ENCODE data around the gene CRIP1. TPM values are rescaled to one million over a fixed set of nuclear protein-coding genes. Genes with fewer than 3 reads are reported as not detected.

The CRIP1 gene
- total RNA-seq, 2 experiments from 2014 or later = 702 to 753 TPM

DNA sequence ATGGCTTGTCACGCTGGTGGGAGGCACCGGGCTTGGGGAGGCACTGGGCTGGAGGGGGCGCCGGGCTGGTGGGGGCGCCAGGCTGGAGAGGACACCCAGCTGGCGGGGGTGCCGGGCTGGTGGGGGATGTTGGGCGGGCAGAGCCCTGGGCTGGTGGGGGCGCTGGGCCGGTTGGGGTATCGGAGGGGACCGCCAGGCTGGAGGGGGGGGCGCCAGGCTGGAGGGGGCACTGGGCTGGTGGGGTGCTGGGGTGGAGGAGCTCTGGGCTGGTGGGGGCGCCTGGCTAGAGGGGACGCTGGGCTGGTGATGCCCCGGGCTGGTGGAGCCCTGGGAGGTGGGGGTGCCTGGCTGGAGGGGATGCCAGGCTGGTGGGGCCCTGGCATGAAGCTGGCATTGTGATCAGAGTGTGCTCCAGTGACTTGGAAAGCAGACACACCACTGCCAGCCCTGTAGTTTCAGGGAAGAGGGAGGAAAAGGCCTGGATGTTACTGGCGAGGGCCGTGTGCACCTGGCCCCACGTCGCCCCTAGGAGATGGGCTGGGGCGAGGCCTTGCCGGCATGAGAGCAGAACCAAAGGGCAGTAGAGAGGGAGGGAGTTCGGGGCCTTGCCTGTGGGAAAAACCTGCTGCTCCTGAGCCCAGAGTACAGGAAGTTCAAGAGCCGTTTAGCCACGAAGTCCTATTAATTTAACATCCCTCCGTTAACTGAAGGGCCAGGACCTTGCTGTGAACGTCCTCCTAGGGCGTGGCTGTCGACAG is 17.4 kb downstream of the CRIP1 start:
- Mint-ChIP-seq H3K27ac (no peak overlapping the region), H3K4me3 (no peak overlapping the region), H3K4me1 (peaks cover 8% of the 10 kb centered on the region), H3K9me3 (no peaks in the 10 kb centered on the region), H3K36me3 (ENCODE audit: low read depth) (no peaks in the 10 kb centered on the region), H3K27me3 (peaks cover 10% of the 10 kb centered on the region)
- ChIA-PET CTCF (interaction anchor here (0.7 kb wide), 1 partner anchor 15 kb away, joined by 3 read pairs; no protein-coding TSS in a partner anchor), POLR2A (no interaction called here)
- no peak for DNase-seq

DNA sequence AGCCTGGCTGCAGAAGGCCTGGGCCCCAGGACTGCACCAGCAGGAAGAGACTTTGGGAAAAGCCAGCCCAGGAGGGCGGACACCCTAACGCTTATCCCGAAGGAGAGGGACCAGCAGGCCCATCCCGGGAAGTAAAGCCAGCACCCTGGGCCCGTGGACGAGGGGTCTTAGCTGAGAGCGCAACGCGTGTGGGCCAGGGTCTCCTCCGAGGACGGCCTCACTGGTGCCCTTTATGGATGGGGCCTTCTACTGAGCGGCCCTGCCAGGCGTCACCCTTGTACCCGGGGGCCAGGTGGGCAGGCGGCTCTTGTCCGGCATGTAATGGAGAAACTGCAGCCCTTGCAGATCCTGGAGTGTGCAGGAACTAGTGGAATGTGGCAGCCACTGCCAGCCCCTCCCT is 18.4 kb downstream of the CRIP1 start:
- peaks cover 10% of the 10 kb centered on the region for H3K27me3 Mint-ChIP-seq
- H3K36me3 Mint-ChIP-seq (ENCODE audit: low read depth) = no peaks in the 10 kb centered on the region
- peaks cover 8% of the 10 kb centered on the region for H3K4me1 Mint-ChIP-seq
- H3K9me3 Mint-ChIP-seq = no peaks in the 10 kb centered on the region
- POLR2A ChIA-PET = no interaction called here
- no peak for DNase-seq
- CTCF ChIA-PET = interaction anchor here (0.7 kb wide), 1 partner anchor 14 kb away, joined by 3 read pairs; no protein-coding TSS in a partner anchor
- H3K4me3 Mint-ChIP-seq = no peak overlapping the region
- H3K27ac Mint-ChIP-seq = no peak overlapping the region

DNA sequence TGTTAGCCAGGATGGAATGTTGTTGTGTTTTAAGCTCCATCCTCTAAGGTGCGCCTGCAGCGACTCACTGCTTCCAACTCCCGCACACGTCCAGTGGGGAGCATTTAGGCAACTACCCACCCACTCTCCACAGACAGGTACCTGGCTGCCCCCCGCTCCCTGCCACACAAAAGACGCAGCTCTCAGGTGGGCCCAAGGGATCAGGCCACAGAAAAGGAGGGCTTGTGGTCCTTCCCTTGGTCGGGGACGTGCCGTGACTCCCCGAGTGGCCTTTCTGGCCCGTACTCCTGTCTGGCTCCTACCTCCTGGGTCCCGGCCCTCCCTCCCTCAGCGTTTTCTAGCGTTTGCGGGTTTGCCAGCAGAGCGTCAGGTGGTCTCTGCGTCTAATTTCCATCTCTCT is 20.6 kb downstream of the CRIP1 start:
- ChIA-PET CTCF (interaction anchor here (0.6 to 1.8 kb wide), 4 partner anchors 18 to 141 kb away, joined by 3 to 4 read pairs (median 3); no protein-coding TSS in a partner anchor), POLR2A (interaction anchor here (0.6 kb wide), 1 partner anchor 237 kb away, joined by 3 read pairs; no protein-coding TSS in a partner anchor)
- Mint-ChIP-seq H3K9me3 (no peaks in the 10 kb centered on the region), H3K4me3 (no peak overlapping the region), H3K4me1 (peaks cover 8% of the 10 kb centered on the region), H3K27me3 (peaks cover 18% of the 10 kb centered on the region), H3K36me3 (ENCODE audit: low read depth) (no peaks in the 10 kb centered on the region), H3K27ac (no peak overlapping the region)
- DNase-seq = no peak

DNA sequence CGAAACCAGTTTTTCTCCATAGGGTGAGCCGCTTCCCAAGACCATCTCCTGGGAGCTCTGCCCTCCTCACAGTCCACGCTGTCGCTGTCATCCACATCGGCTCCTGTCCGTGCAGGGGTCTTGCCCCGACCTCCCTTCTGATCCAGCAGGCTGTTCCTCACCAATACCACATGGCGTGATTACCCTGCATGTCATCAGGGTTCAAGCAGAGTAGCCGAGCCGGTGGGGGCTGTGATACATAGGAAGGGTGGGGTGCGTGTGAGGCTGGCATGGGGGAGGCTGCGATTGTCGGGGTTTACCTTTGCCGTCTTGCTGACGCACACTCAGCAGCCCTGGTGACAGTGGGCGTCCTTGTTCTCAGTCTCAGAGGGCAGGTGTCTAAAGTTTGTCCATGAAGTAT is 21.4 kb downstream of the CRIP1 start:
- no peak overlapping the region for H3K27ac Mint-ChIP-seq
- H3K27me3 Mint-ChIP-seq = peaks cover 20% of the 10 kb centered on the region
- H3K36me3 Mint-ChIP-seq (ENCODE audit: low read depth) = no peaks in the 10 kb centered on the region
- H3K9me3 Mint-ChIP-seq = no peaks in the 10 kb centered on the region
- CTCF ChIA-PET = interaction anchor here (1.8 kb wide), 1 partner anchor 18 kb away, joined by 4 read pairs; no protein-coding TSS in a partner anchor
- peaks cover 8% of the 10 kb centered on the region for H3K4me1 Mint-ChIP-seq
- POLR2A ChIA-PET = no interaction called here
- no peak for DNase-seq
- no peak overlapping the region for H3K4me3 Mint-ChIP-seq

DNA sequence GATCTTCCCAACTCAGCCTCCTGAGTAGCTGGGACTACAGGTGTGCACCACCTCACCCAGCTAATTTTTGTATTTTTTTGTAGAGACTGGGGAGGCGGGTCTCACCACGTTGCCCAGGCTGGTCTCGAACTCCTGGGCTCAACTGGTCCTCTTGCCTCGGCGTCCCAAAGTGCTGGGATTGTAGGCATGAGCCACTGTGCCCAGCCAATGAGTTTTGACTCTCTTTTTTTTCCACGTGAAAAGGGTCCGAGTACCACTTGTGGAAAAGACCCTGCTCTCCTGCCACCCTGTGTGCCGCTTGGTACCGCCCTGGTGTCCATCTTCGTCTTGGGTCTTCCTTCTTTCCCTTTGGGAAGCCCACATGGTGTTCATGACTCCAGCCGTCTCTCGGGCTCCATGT is 21.9 kb downstream of the CRIP1 start:
- Mint-ChIP-seq H3K4me3 (no peak overlapping the region), H3K4me1 (peaks cover 8% of the 10 kb centered on the region), H3K27ac (no peak overlapping the region), H3K9me3 (no peaks in the 10 kb centered on the region), H3K27me3 (peaks cover 22% of the 10 kb centered on the region), H3K36me3 (ENCODE audit: low read depth) (no peaks in the 10 kb centered on the region)
- POLR2A ChIA-PET = no interaction called here
- CTCF ChIA-PET = interaction anchor here (1.8 kb wide), 1 partner anchor 19 kb away, joined by 4 read pairs; no protein-coding TSS in a partner anchor
- DNase-seq = no peak

DNA sequence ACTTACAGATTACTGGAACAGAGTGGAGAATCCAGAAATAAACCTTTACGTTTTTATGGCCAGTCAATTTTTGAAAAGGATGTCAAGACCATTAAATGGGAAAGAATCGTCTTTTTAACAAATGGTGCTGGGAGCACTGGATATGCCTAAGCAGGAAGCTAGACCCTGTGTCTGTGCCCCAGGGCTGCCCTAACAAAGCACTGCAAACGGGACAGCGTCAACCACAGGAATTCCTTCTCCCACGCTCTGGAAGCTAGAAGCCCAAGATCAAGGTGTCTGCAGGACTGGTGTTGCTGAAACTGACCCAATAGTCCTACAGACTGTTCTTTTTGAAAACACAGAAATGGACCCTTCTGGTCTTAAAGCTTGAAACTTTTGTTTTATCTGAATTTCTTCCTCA is 30.4 kb downstream of the CRIP1 start:
- Mint-ChIP-seq H3K4me1 (no peaks in the 10 kb centered on the region), H3K27me3 (peaks cover 38% of the 10 kb centered on the region), H3K4me3 (no peak overlapping the region), H3K27ac (no peak overlapping the region), H3K9me3 (no peaks in the 10 kb centered on the region), H3K36me3 (ENCODE audit: low read depth) (no peaks in the 10 kb centered on the region)
- ChIA-PET POLR2A (no interaction called here), CTCF (interaction anchor here (1.3 kb wide), 1 partner anchor 9 kb away, joined by 3 read pairs; no protein-coding TSS in a partner anchor)
- DNase-seq = no peak

DNA sequence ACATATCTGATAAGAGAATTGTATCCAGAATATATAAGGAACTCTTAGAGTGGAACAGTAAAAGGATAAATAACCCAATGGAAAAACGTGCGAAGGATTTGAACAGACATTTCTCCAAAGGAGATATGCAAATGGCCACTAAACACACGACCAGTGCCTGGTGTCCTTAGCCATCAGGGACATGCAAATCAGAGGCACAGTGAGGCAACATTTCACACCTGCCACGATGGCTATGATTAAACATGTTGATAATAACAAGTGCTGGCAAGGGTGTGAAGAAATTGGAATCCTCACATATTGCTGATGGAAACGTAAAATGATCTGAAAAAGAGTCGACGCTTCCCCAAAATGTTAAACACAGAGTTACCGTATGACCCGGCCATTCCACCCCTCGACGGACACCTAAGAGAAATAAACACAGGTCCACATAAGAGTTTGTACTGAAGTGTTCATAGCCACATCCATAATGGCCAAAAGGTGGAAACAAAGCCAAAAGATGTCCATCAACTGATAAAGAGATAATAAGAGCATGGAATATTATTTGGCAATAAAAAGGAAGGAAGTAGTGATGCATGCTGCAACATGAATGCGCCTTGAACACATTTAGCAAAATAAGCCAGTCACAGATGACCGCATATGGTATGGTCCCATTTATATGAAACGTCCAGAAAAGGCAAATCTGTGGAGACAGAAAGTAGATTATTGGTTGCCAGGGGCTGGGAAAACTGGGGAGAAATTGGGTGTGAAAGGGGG is 33.4 kb downstream of the CRIP1 start:
- Mint-ChIP-seq H3K27me3 (peaks cover 47% of the 10 kb centered on the region), H3K4me1 (no peaks in the 10 kb centered on the region), H3K4me3 (no peak overlapping the region), H3K27ac (no peak overlapping the region), H3K36me3 (ENCODE audit: low read depth) (no peaks in the 10 kb centered on the region), H3K9me3 (no peaks in the 10 kb centered on the region)
- DNase-seq = no peak
- ChIA-PET POLR2A (no interaction called here), CTCF (no interaction called here)

DNA sequence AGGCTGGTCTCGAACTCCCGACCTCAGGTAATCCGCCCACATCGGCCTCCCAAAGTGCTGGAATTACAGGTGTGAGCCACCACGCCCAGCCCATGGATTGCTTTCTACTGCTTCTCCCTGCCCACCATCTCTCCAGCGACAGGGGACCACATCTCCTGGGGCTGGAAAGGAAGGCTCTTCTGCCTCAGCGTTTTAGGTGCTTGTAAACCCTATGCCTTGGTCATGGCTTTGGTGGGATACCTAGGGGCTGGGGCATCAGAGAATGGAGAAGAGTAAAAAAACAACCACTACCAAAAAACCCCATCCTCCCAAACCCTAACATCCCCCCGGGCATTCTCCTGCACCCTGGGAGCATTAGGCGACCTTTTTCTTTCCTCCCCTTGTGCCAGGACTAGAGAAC is 38.6 kb downstream of the CRIP1 start:
- DNase-seq = no peak
- CTCF ChIA-PET = interaction anchor here (1.0 kb wide), 2 partner anchors 9 to 45 kb away, joined by 3 to 4 read pairs; no protein-coding TSS in a partner anchor
- no peak overlapping the region for H3K27ac Mint-ChIP-seq
- H3K4me1 Mint-ChIP-seq = peaks cover 20% of the 10 kb centered on the region
- no peak overlapping the region for H3K4me3 Mint-ChIP-seq
- H3K27me3 Mint-ChIP-seq = peaks cover 35% of the 10 kb centered on the region
- POLR2A ChIA-PET = no interaction called here
- no peaks in the 10 kb centered on the region for H3K9me3 Mint-ChIP-seq
- H3K36me3 Mint-ChIP-seq (ENCODE audit: low read depth) = no peaks in the 10 kb centered on the region

DNA sequence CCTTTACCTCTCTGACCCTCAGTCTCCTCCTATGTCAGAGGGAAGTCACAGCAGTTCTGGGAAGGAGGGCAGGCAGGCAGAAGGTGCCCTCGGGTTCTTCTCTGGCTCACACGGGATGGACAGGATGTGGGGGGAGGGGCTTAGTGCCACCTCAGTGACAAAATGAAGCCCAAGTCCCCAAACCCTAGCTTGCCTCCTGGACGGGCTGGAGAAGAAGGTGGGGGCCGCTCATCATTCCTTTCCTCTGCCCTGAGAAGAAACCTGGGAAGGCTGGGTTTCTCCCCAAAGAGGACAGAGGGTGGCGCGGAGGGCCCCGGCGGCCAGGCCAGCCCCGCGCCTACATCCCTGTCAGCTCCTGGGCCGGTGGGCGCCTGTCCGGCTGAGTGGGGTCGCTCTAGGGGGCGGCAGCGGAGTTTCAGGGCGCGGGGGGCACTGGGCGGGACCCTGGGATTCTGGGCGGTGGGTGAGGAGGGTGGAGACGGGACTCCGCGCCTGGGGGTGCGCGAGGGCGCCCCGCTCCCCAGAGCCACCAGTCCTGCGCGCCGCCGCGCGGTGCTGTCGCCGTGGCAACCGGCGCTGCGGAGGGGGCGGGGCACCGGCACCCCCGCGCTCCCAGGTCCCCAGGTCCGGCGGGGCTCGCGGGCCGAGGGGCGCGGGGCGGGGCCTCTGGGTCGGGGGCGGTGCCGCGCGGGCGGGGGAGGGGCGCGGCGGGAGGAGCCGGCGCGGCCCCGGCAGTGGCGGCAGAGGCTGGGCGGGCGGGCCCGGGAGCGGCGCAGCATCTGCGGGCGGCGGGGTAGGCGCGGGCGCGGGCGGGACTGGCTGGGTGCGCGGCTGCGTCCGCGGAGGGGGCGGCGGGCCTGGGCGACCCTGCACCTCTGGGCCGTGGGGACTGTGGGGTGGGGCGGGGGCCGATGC is 39.4 kb downstream of the CRIP1 start, which contains the start of gene TMEM121:
TSS of gene TMEM121 (plus strand) at position 723 of the 915 bp plus-strand sequence. CDS start 2,252 bp downstream, outside the sequence.
- ChIA-PET POLR2A (no interaction called here), CTCF (interaction anchor here (1.0 kb wide), 2 partner anchors 10 to 45 kb away, joined by 3 to 4 read pairs; no protein-coding TSS in a partner anchor)
- Mint-ChIP-seq H3K36me3 (ENCODE audit: low read depth) (no peaks in the 10 kb centered on the region), H3K4me3 (peak within 1 kb of the TSS; percentile 69), H3K4me1 (peaks cover 25% of the 10 kb centered on the region), H3K27me3 (peaks cover 33% of the 10 kb centered on the region), H3K9me3 (no peaks in the 10 kb centered on the region), H3K27ac (peak within 1 kb of the TSS; percentile 77)
- peak; percentile 27 for DNase-seq

DNA sequence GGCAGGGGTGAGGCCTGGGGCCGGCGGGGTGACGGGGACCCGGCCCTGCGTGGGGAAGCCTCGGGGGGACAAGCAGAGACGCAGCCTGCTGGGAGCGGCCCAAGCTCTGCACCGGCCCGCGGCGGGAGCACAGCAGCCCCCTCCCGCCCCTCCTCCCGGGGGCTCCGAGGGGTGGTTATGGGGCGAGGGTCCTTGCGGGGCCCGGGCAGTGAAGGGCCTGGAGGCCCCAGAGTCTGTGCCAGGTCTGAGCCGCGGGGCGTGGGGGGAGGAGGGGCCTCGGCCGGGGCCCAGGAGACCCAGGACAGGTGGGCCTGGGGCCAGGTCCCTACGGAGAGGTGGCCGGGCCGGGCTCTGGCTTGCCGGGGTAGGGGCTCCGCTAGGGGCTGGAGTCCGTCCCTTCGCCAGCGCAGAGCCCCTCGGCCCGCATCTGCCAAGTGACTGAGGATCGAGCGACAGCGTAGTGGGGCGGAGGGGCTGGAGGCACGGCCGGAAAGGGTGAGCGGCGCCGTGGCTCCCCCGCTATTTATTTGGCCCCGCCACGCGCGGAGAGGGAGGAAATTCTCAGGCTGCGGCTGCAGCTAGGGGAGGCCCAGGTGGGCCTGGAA is 40.2 kb downstream of the CRIP1 start:
- peaks cover 33% of the 10 kb centered on the region for H3K27me3 Mint-ChIP-seq
- CTCF ChIA-PET = no interaction called here
- peaks cover 25% of the 10 kb centered on the region for H3K4me1 Mint-ChIP-seq
- no peaks in the 10 kb centered on the region for H3K36me3 Mint-ChIP-seq (ENCODE audit: low read depth)
- peak overlapping the region; percentile 77 for H3K27ac Mint-ChIP-seq
- peak overlapping the region; percentile 69 for H3K4me3 Mint-ChIP-seq
- POLR2A ChIA-PET = no interaction called here
- no peak for DNase-seq
- H3K9me3 Mint-ChIP-seq = no peaks in the 10 kb centered on the region

DNA sequence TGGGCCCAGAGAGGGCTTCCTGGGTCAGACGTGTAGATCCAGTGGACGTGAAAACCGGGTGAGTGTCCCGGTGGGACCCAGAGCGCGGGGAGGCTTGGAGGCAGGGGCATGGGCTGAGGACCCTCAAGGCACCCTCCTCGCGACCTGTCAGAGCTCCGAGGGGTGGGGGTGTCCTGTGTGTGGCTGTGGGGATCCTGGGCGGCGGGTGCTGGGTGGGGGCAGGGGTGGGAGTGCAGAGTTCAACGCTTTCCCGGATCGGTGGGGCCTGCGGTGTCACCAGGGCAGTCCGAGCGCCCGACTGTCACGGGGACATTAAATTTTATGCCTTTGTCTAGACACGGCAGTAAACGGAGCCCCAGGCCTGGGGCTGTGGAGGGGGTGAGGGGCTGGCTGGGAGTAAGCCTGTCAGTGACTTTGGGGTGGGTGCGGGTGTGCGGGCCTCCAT is 40.7 kb downstream of the CRIP1 start:
- no peaks in the 10 kb centered on the region for H3K9me3 Mint-ChIP-seq

More for the DNA sequence above, 40.7 kb downstream of the CRIP1 start:
- POLR2A ChIA-PET = no interaction called here
- no peak for DNase-seq
- Mint-ChIP-seq H3K27me3 (peaks cover 33% of the 10 kb centered on the region), H3K27ac (peak overlapping the region; percentile 77), H3K4me3 (peak overlapping the region; percentile 69), H3K4me1 (peaks cover 25% of the 10 kb centered on the region), H3K36me3 (ENCODE audit: low read depth) (no peaks in the 10 kb centered on the region)
- CTCF ChIA-PET = interaction anchor here (2.1 kb wide), 1 partner anchor 10 kb away, joined by 8 read pairs; no protein-coding TSS in a partner anchor

All from activated CD4-positive, alpha-beta T cell treated with anti-CD3 and anti-CD28 coated beads, Interleukin-2, amount 10 ng/mL, durations not matched to agents 7 days and 5 days (primary cell).